Endothelial cell of umbilical vein (primary cell): ENCODE results near the gene IMPG2.

Source experiments
- EZH2 ChIP-seq: IDR thresholded peaks from 2 replicates; pipeline ENCODE4 v1.6.1; 2012; ENCODE audit warnings: borderline replicate concordance, low read depth, mild to moderate bottlenecking, moderate library complexity, low read length, inconsistent platforms; ENCODE audit not compliant: severe bottlenecking
- GATA2 ChIP-seq: IDR thresholded peaks from 2 replicates; pipeline ENCODE4 v1.7.0; 2011; ENCODE audit warnings: low read depth, mild to moderate bottlenecking, moderate library complexity, mixed read lengths, low read length; ENCODE audit not compliant: insufficient read length, insufficient read depth
- JUN ChIP-seq: IDR thresholded peaks from 2 replicates; pipeline ENCODE4 v1.6.1; 2011; ENCODE audit warnings: borderline replicate concordance, low read depth; ENCODE audit not compliant: insufficient read length, insufficient read depth
- POLR2A ChIP-seq: IDR thresholded peaks from 2 replicates; pipeline ENCODE4 v1.6.1; 2012; ENCODE audit warnings: low read depth, mild to moderate bottlenecking, control low read depth, low read length
- POLR2AphosphoS5 ChIP-seq: IDR thresholded peaks from 2 replicates; pipeline ENCODE4 v1.6.1; 2012; ENCODE audit warnings: low read depth, mild to moderate bottlenecking, control low read depth, low read length, moderate library complexity; ENCODE audit not compliant: insufficient read depth
- TF ChIP-seq, protein P1 (sequence below), 2 donors: IDR thresholded peaks; 1 replicate in 1 of 2; 2 replicates in 1 of 2; pipeline ENCODE4 v1.5.1; 2011; ENCODE audit warnings: low read length in 2 of 2, mild to moderate bottlenecking in 2 of 2, moderate library complexity in 2 of 2, control low read depth in 1 of 2, inconsistent platforms in 1 of 2, low read depth in 1 of 2; ENCODE audit not compliant: insufficient read depth in 1 of 2; ENCODE audit errors: extremely low read depth in 1 of 2
- TF ChIP-seq, protein P2 (sequence below): IDR thresholded peaks from 2 replicates; pipeline ENCODE4 v1.6.1; 2011; ENCODE audit not compliant: insufficient read depth, insufficient read length

DNA sequence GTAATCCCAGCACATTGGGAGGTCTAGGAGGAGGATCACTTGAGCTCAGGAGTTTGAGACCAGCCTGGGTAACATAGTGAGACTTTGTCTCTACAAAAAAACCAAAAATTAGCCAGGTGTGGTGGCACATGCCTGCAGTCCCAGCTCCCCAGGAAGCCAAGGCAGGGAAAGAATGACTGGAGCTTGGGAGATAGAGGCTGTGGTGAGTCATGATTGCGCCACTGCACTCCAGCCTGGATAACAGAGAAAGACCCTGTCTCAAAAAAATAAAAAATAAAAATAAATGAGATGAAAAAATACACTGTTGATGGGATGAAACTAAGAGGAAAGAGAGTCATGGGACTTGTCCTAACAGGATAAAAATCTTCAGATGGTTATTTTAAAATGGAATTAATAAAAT is 137.6 kb downstream of the IMPG2 start:
- TF ChIP-seq POLR2AphosphoS5 (no peak), EZH2 (no peak), POLR2A (no peak), JUN (no peak), GATA2 (no peak)
- TF ChIP-seq, protein P1, sequence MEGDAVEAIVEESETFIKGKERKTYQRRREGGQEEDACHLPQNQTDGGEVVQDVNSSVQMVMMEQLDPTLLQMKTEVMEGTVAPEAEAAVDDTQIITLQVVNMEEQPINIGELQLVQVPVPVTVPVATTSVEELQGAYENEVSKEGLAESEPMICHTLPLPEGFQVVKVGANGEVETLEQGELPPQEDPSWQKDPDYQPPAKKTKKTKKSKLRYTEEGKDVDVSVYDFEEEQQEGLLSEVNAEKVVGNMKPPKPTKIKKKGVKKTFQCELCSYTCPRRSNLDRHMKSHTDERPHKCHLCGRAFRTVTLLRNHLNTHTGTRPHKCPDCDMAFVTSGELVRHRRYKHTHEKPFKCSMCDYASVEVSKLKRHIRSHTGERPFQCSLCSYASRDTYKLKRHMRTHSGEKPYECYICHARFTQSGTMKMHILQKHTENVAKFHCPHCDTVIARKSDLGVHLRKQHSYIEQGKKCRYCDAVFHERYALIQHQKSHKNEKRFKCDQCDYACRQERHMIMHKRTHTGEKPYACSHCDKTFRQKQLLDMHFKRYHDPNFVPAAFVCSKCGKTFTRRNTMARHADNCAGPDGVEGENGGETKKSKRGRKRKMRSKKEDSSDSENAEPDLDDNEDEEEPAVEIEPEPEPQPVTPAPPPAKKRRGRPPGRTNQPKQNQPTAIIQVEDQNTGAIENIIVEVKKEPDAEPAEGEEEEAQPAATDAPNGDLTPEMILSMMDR (IDR thresholded peaks at IDR 0.05; ENCODE audit: extremely low read depth in 1 of 2, insufficient read depth in 1 of 2, low read depth in 1 of 2, low read length in 2 of 2) = no peak
- TF ChIP-seq, protein P2, sequence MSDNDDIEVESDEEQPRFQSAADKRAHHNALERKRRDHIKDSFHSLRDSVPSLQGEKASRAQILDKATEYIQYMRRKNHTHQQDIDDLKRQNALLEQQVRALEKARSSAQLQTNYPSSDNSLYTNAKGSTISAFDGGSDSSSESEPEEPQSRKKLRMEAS = no peak
